HL-60 (cell line): ENCODE data around the gene FRZB.

Source experiments
- CTCF ChIP-seq: IDR thresholded peaks from one replicate; pipeline ENCODE4 v1.5.1; 2011; ENCODE audit warnings: low read length, control low read depth, inconsistent platforms; ENCODE audit not compliant: insufficient read depth
- POLR2AphosphoS5 ChIP-seq: IDR thresholded peaks from 2 replicates; pipeline ENCODE4 v1.6.1; 2012; ENCODE audit warnings: low read depth
- REST ChIP-seq: IDR thresholded peaks from 2 replicates; pipeline ENCODE4 v1.6.1; 2012; ENCODE audit warnings: low read depth; ENCODE audit not compliant: insufficient replicate concordance
- SPI1 ChIP-seq: IDR thresholded peaks from 2 replicates; pipeline ENCODE4 v1.6.1; 2012; ENCODE audit warnings: low read depth, mild to moderate bottlenecking, borderline replicate concordance

GRCh38 chr2:182891611-182892010 is 25.2 kb upstream of the FRZB start:
- no peak for TF ChIP-seq POLR2AphosphoS5
- TF ChIP-seq CTCF, result no peak
- no peak for TF ChIP-seq SPI1
- TF ChIP-seq REST, result no peak
